ENCODE data around the gene PCDHA1.
"Not testable (repeated sequence)": the region's sequence is repeated elsewhere in the genome, so short reads cannot be mapped to it uniquely, and the experiment has no call there.

PCDHA1 gene

DNA sequence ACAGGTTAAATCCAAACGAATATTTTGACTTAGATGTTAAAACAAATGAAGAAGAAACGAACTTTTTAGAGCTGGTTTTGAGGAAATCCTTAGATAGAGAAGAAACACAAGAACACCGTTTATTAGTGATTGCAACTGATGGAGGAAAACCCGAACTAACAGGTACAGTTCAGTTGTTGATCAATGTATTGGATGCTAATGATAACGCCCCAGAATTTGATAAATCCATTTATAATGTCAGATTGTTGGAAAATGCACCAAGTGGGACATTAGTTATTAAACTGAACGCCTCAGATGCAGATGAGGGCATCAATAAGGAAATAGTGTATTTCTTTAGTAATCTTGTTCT is 36.3 kb downstream of the PCDHA1 start (continued):
- TF ChIP-seq, protein P1, sequence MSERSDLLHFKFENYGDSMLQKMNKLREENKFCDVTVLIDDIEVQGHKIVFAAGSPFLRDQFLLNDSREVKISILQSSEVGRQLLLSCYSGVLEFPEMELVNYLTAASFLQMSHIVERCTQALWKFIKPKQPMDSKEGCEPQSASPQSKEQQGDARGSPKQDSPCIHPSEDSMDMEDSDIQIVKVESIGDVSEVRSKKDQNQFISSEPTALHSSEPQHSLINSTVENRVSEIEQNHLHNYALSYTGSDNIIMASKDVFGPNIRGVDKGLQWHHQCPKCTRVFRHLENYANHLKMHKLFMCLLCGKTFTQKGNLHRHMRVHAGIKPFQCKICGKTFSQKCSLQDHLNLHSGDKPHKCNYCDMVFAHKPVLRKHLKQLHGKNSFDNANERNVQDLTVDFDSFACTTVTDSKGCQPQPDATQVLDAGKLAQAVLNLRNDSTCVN (tag by site-specific recombination; optimal IDR thresholded peaks at IDR 0.05): no peak
- TF ChIP-seq, protein P2, sequence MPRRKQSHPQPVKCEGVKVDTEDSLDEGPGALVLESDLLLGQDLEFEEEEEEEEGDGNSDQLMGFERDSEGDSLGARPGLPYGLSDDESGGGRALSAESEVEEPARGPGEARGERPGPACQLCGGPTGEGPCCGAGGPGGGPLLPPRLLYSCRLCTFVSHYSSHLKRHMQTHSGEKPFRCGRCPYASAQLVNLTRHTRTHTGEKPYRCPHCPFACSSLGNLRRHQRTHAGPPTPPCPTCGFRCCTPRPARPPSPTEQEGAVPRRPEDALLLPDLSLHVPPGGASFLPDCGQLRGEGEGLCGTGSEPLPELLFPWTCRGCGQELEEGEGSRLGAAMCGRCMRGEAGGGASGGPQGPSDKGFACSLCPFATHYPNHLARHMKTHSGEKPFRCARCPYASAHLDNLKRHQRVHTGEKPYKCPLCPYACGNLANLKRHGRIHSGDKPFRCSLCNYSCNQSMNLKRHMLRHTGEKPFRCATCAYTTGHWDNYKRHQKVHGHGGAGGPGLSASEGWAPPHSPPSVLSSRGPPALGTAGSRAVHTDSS (tag by site-specific recombination; IDR thresholded peaks at IDR 0.05): no peak
- no peak for TF ChIP-seq ZNF292 (tag by site-specific recombination; IDR thresholded peaks at IDR 0.05; ENCODE audit: borderline replicate concordance, low read depth)

DNA sequence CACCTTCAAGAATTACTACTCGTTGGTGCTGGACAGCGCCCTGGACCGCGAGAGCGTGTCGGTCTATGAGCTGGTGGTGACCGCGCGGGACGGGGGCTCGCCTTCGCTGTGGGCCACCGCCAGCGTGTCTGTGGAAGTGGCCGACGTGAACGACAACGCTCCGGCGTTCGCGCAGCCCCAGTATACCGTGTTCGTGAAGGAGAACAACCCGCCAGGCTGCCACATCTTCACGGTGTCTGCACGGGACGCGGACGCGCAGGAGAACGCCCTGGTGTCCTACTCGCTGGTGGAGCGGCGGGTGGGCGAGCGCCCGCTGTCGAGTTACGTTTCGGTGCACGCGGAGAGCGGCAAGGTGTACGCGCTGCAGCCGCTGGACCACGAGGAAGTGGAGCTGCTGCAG is 37.0 kb downstream of the PCDHA1 start:
- H3K4me3 ChIP-seq (ENCODE audit: low read depth, low read length); H3K36me3 ChIP-seq (ENCODE audit: control insufficient read depth in 2 of 2, insufficient read depth in 1 of 2, low read length in 2 of 2); H3K27ac ChIP-seq (ENCODE audit: extremely low read depth, low read depth, low read length); H3K4me1 ChIP-seq (ENCODE audit: control insufficient read depth, insufficient read depth, low read length); POLR2A ChIA-PET; H3K9me3 ChIP-seq (ENCODE audit: control insufficient read depth, insufficient read depth, low read depth, low read length): not testable (repeated sequence)
- CTCF ChIA-PET: interaction anchor here (0.6 kb wide), 1 partner anchor 257 kb away, joined by 3 read pairs; no protein-coding TSS in a partner anchor

DNA sequence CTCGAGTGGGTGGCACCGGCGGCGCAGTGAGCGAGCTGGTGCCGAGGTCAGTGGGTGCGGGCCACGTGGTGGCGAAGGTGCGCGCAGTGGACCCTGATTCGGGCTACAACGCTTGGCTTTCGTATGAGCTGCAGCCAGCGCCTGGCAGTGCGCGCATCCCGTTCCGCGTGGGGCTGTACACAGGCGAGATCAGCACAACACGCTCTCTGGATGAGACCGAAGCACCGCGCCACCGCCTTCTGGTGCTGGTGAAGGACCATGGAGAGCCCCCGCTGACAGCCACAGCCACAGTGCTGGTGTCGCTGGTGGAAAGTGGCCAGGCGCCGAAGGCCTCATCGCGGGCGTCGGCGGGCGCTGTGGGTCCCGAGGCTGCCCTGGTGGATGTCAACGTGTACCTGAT is 37.5 kb downstream of the PCDHA1 start:
- CTCF ChIA-PET: no interaction called here
- TF ChIP-seq, protein P3, sequence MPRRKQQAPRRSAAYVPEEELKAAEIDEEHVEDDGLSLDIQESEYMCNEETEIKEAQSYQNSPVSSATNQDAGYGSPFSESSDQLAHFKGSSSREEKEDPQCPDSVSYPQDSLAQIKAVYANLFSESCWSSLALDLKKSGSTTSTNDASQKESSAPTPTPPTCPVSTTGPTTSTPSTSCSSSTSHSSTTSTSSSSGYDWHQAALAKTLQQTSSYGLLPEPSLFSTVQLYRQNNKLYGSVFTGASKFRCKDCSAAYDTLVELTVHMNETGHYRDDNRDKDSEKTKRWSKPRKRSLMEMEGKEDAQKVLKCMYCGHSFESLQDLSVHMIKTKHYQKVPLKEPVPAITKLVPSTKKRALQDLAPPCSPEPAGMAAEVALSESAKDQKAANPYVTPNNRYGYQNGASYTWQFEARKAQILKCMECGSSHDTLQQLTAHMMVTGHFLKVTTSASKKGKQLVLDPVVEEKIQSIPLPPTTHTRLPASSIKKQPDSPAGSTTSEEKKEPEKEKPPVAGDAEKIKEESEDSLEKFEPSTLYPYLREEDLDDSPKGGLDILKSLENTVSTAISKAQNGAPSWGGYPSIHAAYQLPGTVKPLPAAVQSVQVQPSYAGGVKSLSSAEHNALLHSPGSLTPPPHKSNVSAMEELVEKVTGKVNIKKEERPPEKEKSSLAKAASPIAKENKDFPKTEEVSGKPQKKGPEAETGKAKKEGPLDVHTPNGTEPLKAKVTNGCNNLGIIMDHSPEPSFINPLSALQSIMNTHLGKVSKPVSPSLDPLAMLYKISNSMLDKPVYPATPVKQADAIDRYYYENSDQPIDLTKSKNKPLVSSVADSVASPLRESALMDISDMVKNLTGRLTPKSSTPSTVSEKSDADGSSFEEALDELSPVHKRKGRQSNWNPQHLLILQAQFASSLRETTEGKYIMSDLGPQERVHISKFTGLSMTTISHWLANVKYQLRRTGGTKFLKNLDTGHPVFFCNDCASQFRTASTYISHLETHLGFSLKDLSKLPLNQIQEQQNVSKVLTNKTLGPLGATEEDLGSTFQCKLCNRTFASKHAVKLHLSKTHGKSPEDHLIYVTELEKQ (tag by site-specific recombination; IDR thresholded peaks at IDR 0.05; ENCODE audit: borderline replicate concordance): no peak
- TF ChIP-seq ZNF785 (tag by site-specific recombination; IDR thresholded peaks at IDR 0.05): no peak
- TF ChIP-seq, protein P2 (tag by site-specific recombination; IDR thresholded peaks at IDR 0.05): no peak
- TF ChIP-seq, protein P4, sequence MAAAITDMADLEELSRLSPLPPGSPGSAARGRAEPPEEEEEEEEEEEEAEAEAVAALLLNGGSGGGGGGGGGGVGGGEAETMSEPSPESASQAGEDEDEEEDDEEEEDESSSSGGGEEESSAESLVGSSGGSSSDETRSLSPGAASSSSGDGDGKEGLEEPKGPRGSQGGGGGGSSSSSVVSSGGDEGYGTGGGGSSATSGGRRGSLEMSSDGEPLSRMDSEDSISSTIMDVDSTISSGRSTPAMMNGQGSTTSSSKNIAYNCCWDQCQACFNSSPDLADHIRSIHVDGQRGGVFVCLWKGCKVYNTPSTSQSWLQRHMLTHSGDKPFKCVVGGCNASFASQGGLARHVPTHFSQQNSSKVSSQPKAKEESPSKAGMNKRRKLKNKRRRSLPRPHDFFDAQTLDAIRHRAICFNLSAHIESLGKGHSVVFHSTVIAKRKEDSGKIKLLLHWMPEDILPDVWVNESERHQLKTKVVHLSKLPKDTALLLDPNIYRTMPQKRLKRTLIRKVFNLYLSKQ (tag by site-specific recombination; IDR thresholded peaks at IDR 0.05; ENCODE audit: borderline replicate concordance): no peak
- TF ChIP-seq ZNF366 (tag by site-specific recombination; conservative IDR thresholded peaks at IDR 0.05): no peak
- TF ChIP-seq, protein P5, sequence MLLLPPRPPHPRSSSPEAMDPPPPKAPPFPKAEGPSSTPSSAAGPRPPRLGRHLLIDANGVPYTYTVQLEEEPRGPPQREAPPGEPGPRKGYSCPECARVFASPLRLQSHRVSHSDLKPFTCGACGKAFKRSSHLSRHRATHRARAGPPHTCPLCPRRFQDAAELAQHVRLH (tag by site-specific recombination; IDR thresholded peaks at IDR 0.05): no peak
- TF ChIP-seq ZSCAN23 (tag by site-specific recombination; IDR thresholded peaks at IDR 0.05): no peak
- TF ChIP-seq, protein P6, sequence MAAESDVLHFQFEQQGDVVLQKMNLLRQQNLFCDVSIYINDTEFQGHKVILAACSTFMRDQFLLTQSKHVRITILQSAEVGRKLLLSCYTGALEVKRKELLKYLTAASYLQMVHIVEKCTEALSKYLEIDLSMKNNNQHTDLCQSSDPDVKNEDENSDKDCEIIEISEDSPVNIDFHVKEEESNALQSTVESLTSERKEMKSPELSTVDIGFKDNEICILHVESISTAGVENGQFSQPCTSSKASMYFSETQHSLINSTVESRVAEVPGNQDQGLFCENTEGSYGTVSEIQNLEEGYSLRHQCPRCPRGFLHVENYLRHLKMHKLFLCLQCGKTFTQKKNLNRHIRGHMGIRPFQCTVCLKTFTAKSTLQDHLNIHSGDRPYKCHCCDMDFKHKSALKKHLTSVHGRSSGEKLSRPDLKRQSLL (tag by site-specific recombination; IDR thresholded peaks at IDR 0.05): no peak
- TF ChIP-seq ZNF341 (tag by site-specific recombination; IDR thresholded peaks at IDR 0.05; ENCODE audit: low read depth): no peak
- TF ChIP-seq ZNF391 (tag by site-specific recombination; IDR thresholded peaks at IDR 0.05; ENCODE audit: borderline replicate concordance, low read depth): no peak
- TF ChIP-seq ZNF138 (tag by site-specific recombination; IDR thresholded peaks at IDR 0.05; ENCODE audit: borderline replicate concordance): no peak
- TF ChIP-seq, protein P7, sequence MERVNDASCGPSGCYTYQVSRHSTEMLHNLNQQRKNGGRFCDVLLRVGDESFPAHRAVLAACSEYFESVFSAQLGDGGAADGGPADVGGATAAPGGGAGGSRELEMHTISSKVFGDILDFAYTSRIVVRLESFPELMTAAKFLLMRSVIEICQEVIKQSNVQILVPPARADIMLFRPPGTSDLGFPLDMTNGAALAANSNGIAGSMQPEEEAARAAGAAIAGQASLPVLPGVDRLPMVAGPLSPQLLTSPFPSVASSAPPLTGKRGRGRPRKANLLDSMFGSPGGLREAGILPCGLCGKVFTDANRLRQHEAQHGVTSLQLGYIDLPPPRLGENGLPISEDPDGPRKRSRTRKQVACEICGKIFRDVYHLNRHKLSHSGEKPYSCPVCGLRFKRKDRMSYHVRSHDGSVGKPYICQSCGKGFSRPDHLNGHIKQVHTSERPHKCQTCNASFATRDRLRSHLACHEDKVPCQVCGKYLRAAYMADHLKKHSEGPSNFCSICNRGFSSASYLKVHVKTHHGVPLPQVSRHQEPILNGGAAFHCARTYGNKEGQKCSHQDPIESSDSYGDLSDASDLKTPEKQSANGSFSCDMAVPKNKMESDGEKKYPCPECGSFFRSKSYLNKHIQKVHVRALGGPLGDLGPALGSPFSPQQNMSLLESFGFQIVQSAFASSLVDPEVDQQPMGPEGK (tag by site-specific recombination; IDR thresholded peaks at IDR 0.05): no peak
- TF ChIP-seq ZNF211 (tag by site-specific recombination; IDR thresholded peaks at IDR 0.05; ENCODE audit: low read depth): no peak
- TF ChIP-seq, protein P8, sequence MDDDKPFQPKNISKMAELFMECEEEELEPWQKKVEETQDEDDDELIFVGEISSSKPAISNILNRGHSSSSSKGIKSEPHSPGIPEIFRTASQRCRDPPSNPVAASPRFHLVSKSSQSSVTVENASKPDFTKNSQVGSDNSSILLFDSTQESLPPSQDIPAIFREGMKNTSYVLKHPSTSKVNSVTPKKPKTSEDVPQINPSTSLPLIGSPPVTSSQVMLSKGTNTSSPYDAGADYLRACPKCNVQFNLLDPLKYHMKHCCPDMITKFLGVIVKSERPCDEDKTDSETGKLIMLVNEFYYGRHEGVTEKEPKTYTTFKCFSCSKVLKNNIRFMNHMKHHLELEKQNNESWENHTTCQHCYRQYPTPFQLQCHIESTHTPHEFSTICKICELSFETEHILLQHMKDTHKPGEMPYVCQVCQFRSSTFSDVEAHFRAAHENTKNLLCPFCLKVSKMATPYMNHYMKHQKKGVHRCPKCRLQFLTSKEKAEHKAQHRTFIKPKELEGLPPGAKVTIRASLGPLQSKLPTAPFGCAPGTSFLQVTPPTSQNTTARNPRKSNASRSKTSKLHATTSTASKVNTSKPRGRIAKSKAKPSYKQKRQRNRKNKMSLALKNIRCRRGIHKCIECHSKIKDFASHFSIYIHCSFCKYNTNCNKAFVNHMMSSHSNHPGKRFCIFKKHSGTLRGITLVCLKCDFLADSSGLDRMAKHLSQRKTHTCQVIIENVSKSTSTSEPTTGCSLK (tag by site-specific recombination; IDR thresholded peaks at IDR 0.05): no peak

More for the DNA sequence above, 37.5 kb downstream of the PCDHA1 start:
- POLR2A ChIA-PET: no interaction called here
- Histone ChIP-seq H3K9me3 (ENCODE audit: control insufficient read depth, insufficient read depth, low read depth, low read length) (no peaks in the 10 kb centered on the region), H3K4me1 (ENCODE audit: control insufficient read depth, insufficient read depth, low read length) (no peaks in the 10 kb centered on the region), H3K27ac (ENCODE audit: extremely low read depth, low read depth, low read length) (no peak overlapping the region), H3K4me3 (ENCODE audit: low read depth, low read length) (no peak overlapping the region), H3K36me3 (ENCODE audit: control insufficient read depth in 2 of 2, insufficient read depth in 1 of 2, low read length in 2 of 2) (no peaks in the 10 kb centered on the region)
